Adrenal gland (tissue), 5 donors: ENCODE results near the gene VWC2L.

Source experiments
- POLR2A ChIP-seq, 2 donors: fragments of 450-650 bp; IDR thresholded peaks; one replicate each; pipeline ENCODE4 v1.6.1; 2017; ENCODE audit warnings: antibody characterized with exemption in 2 of 2, mild to moderate bottlenecking in 2 of 2, moderate library complexity in 1 of 2
- TF ChIP-seq, protein P1 (sequence below), 6 experiments: fragments of 450-650 bp in 4 of 6; fragments of 200-600 bp in 2 of 6; sonication (generic) in 1 of 6; IDR thresholded peaks; 1 replicate in 5 of 6; 2 replicates in 1 of 6; pipeline versions ENCODE4 v1.5.1 to v1.8.0; 2016 to 2021; ENCODE audit warnings: antibody characterized with exemption in 6 of 6, mild to moderate bottlenecking in 2 of 6, moderate library complexity in 1 of 6
- donor health status: DM: no; HTN: no; CAD: no.

GRCh38 chr2:214386720-214387119, 24.1 kb upstream of the VWC2L start:
- TF ChIP-seq, protein P1, sequence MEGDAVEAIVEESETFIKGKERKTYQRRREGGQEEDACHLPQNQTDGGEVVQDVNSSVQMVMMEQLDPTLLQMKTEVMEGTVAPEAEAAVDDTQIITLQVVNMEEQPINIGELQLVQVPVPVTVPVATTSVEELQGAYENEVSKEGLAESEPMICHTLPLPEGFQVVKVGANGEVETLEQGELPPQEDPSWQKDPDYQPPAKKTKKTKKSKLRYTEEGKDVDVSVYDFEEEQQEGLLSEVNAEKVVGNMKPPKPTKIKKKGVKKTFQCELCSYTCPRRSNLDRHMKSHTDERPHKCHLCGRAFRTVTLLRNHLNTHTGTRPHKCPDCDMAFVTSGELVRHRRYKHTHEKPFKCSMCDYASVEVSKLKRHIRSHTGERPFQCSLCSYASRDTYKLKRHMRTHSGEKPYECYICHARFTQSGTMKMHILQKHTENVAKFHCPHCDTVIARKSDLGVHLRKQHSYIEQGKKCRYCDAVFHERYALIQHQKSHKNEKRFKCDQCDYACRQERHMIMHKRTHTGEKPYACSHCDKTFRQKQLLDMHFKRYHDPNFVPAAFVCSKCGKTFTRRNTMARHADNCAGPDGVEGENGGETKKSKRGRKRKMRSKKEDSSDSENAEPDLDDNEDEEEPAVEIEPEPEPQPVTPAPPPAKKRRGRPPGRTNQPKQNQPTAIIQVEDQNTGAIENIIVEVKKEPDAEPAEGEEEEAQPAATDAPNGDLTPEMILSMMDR (IDR thresholded peaks at IDR 0.05) = no peak
- no peak for TF ChIP-seq POLR2A (IDR thresholded peaks at IDR 0.05)
